NCI-H1930 (cell line): ENCODE measurements around the gene PRKAG3.
A peak's percentile ranks its signal among the peaks of the same experiment; 100 is the strongest.

ENCODE experiments used
- DNase-seq, 2 experiments: peaks; one replicate each; lab custom pipeline; 2025; lab: John Stamatoyannopoulos, UW

The PRKAG3 gene

DNA sequence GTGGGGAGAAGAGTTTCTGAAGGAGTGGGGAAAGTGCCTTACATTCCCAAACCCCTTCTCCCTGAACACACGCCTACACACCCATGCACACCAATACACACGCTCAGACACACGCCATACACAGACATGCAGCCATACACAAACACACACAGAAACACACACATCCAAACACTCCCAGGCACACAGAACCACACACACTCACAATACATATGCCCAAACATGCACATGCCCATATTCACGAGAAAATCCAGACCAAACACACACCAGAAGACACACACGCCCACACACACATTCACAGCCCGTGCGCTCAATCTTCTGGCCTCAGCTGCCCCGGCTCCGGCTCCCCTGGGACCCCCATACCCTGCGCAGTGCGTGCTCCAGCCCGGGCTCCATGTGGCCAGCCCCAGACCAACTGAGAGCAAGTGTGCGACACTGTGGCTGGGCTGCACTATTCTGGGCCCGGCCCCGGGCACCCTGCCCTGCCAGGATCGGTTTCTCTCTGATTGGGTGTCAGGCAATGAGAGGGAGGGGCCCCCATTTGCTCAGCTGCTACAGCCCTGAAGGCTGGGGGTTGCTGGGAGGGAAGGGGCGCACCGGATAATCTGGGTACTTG is at the start of gene PRKAG3:
Gene PRKAG3, minus strand, starts transcription at position 426 of the 613 bp plus-strand sequence.
- DNase-seq, result no peak

DNA sequence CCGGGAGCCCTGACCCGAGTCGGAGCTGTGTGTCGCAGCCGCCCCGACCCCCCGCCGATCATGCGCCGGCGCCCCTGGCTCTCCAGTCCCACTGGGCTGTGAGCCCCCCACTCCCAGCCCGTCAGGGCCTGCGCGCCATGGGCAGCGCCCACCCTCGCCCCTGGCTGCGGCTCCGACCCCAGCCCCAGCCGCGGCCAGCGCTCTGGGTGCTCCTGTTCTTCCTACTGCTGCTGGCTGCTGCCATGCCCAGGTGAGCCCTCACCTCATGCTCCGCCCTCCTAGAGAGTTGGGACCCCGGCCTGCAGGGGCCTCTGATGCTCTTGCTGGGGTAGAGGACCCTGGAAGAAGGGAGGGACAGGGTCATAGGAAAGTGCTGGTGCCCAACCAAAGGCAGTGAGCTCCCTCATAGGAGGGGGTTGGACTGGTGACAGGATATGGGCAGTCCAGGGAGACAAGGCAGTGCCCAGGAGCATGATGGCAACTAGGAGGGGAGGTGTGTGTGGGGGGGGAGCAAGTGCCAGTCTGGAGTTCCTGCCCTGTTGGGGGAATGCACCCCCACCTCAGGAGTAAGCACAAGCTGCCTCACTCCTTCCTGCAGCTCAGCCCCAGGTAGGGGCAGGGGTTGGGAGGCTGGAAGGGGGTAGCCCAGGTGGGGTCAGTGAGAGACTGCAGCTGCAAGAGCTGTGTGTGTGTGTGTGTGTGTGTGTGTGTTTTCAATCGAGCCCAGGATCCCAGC is 49.4 kb upstream of the PRKAG3 start:
- DNase-seq, result no peak

DNA sequence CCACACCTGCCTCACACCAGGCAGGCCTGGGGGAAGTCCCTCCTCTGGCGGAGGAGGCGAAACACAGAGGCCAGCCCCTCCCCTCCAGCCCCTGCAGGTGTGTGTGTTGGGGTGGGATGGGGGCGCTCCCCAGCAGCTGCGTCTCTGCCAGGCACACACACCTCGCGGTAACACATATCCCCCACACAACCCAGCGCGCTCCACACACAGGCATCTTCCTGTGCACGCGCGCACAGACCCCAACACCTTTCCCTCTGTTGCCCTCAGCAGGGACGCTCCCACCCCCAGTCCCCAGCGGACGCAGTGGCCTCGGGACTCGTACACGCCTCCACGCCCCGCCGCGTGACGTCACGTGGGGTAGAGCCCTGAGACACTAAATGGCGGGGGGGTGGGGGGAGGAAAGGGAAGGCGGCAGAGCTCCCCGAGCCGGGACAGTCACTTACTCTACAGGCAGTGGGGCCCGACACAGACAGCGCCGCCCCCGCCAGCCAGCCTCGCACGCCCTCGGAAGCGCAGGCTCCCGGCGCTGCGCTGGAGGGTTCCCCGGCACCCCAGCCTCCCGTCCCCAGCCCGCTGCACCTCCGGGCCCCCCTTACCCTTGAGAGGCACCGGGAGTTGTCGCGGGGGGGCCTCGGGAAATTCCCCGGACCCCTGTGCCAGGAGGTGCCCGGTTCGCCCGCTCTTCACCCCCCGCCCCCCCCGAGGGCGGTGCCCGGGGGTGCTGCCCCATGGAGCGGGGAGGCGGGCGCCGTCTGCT is 48.7 kb upstream of the PRKAG3 start, which contains the start of gene WNT10A:
Gene WNT10A, plus strand, starts transcription at position 751 of the 757 bp plus-strand sequence. CDS start 144 bp downstream, outside the sequence.
- no peak for DNase-seq

DNA sequence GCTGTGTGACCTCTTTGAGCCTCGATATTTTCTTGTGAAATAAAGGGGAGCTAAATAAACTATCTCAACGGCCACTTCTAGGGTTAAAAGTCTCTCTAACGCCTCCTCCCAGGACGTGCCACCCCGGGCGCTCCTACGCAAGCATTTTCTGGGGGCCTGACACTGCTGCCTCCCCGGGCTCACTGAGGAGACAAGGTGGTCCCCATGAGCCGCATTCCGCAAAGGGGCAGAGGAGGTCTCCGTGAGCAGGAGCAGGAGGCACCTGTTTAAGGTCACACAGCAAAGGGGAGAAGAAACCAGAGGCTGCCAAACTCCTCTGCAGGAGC is 48.1 kb upstream of the PRKAG3 start:
- no peak for DNase-seq

DNA sequence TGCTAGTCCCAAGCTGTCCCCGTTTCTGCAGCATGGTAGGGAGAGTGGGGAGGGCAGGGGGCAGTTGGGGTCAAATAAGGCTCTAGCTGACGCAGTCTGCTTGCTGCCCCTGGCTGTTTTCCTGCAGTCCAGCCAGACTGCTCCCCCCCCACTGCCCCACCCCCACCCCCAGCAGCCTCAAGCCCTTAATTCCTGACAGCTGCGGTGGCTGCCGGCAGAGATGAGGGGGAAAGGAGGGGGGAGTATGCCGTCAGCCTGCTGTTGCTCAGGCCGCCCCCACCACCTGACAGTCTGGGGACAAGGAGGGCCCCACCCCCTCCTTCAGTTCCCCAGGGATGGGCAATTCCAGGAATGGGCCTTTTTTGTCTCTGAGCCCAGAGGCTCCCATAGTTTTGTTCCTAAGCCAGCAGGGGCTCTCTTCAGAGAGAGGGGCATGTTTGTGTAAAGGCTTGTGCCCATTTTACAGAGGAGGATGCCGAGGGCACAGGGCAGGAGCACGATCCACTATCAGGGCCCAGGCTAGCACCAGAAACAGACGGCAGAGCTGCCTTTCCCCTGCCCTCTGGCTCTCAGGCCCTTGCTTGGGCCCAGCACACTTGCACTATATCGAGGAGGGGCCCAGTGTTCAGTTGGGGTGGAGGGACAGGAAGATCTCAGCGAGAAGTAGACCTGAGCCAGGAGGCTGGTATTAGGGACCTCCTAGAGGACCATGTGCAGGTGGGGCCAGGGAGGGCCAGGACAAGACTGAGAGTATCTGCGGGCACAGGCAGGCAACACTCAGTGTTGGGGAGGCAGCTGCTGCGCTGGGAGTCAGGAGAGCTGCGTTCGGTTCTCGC is 47.5 kb upstream of the PRKAG3 start:
- DNase-seq, result no peak

DNA sequence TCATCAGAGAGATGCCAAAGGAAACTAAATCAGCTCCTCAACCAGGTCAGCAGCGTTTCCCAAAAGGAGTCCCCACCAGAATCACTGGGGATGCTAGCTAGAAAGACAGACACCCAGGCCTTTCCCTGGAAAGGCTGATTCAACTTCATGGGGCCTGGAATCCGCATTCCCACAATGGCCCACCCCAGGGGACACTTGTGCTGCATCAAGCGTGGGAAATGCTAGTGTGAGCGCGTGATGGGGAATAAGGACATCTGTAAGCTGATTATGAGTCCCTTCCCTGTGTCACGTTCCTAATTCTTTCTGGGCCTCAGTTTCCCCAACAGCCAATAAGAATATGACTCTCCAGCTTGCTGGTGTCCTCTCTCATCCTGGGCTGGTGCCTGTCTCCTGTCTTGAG is 46.9 kb upstream of the PRKAG3 start:
- no peak for DNase-seq

DNA sequence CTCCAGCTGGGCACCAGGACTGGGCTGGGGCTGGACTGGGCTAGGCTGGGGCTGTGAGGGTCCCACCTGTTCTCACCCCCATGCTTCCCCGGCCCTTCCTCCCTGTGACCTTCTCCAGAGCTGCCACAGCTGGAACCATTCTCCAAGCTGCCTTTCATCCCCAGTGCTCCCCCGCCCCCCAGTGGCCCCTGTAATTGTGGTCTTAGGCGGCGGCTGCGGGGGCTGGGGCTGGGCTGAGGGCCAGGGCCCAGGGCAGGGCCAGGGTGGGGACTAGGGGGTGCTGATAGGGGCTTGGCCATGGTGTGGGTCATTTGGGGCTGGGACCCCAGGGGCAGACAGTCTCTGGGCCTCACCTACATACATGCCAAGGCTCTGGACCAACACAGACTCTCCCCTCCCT is 46.3 kb upstream of the PRKAG3 start:
- DNase-seq, result no peak

DNA sequence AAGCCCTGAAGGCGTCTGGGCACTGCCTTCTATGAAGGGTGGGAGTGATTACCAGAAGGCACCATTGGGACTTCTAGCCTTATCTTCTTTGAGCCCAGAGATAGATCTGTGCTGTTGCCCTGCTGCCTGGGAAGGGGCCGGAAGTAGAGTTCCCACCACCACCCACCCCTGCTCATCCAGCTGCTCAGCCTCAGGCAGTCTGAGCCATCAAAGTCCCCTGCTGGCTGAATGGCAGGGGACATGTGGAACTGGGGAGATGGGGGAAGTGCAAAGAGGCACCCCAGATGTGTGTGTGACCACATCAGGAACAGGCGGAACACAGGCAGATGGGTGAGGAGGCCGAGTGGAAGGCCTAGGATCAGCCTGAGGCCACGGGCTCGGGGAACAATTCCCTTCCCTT is 45.7 kb upstream of the PRKAG3 start:
- DNase-seq, result no peak

DNA sequence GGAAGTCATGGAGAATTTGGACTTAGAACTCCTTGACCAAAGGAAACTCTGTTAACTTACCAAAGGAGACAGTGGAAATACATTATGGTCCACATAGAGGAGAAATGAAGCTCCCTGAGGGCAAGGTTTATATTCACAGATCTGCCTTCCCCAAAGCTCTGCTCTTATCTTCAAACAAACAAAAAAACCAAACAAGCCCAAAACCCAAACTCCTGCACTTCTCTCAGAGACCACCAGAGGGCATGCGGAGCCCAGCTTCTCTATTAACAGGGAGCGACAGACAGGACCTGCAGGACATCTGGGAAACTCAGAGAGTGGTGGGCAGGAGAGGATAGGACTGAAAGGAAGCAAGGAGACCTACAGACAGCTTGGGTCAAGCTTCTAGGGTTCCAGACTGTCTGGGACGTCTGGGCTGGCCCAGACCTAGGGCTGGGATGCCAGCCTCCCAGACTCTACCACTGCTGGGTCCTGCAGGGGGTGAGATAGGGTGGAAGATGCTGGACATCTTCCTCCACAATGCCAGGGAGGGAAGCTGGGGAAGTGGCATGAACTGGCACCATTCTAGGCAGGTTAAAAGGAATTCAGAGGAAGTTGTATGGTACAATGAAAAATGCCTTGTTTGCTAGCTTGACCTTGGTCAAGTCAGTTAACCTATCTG is 45.1 kb upstream of the PRKAG3 start:
- DNase-seq, result peak; percentile 55 to 62

DNA sequence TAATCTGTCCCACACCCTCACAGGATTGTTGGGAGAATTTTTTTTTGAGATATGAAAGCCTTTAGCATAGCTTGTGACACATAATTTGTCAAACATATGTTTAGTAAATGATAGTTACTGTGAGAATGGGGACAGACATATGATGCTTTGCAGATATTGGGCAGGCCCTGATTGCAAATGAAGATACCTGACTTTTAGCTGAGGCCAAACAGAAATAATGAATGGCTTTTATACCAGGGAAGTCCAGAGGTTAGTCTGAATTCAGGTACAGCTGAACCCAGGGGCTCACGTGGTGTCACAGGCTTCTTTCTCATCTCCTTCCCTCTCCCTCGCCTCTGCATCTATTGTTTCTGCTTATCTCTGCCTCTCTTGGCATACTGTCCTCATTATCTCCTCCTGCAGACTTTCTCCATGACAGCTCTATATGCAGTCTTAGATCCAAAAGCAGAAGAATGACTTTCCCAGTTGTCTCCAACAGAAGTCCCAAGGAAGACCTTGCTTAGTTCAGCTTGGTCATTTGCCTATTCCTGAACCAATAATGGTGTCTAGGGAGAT is 44.2 kb upstream of the PRKAG3 start:
- DNase-seq, result no peak

DNA sequence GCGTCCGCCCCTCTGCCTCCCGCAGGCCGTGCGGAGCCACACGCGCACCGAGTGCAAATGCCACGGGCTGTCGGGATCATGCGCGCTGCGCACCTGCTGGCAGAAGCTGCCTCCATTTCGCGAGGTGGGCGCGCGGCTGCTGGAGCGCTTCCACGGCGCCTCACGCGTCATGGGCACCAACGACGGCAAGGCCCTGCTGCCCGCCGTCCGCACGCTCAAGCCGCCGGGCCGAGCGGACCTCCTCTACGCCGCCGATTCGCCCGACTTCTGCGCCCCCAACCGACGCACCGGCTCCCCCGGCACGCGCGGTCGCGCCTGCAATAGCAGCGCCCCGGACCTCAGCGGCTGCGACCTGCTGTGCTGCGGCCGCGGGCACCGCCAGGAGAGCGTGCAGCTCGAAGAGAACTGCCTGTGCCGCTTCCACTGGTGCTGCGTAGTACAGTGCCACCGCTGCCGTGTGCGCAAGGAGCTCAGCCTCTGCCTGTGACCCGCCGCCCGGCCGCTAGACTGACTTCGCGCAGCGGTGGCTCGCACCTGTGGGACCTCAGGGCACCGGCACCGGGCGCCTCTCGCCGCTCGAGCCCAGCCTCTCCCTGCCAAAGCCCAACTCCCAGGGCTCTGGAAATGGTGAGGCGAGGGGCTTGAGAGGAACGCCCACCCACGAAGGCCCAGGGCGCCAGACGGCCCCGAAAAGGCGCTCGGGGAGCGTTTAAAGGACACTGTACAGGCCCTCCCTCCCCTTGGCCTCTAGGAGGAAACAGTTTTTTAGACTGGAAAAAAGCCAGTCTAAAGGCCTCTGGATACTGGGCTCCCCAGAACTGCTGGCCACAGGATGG is 42.0 kb upstream of the PRKAG3 start:
- DNase-seq, result peak in 1 of 2 experiments; percentile 21

DNA sequence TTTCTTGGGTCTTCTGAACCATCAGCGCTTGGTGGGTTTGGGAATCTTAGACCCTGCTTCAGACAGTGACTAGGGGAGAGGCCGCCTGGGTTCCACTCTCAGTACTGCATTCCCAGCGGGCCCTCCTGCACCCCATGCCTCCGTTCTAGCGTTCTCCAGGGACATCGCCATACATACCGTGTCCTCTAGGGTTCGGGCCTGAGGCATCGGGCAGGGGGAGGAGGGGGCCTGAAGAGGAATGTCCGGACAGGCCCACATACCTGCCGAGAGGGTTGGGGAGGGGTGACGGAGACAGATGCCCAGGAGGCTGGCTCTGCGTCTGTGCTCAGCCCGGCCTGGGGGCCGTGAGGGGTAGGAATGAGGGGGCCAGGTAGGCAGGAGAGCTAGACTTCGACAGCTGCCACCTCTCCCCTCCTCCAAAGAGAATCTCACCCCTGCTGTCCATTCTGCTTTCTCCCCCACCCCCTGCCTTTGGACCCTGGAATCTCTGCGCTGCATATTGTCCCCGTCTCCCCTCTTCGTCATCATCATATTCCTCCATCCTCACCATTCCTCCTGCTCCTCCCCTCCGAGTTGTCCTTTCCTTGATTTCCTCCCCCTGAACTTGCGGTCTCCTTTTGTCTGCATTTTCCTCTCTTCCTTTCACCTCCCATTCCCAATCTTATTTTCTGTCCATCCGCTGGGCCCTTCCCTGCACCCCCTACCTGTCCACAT is 41.2 kb upstream of the PRKAG3 start:
- no peak for DNase-seq

DNA sequence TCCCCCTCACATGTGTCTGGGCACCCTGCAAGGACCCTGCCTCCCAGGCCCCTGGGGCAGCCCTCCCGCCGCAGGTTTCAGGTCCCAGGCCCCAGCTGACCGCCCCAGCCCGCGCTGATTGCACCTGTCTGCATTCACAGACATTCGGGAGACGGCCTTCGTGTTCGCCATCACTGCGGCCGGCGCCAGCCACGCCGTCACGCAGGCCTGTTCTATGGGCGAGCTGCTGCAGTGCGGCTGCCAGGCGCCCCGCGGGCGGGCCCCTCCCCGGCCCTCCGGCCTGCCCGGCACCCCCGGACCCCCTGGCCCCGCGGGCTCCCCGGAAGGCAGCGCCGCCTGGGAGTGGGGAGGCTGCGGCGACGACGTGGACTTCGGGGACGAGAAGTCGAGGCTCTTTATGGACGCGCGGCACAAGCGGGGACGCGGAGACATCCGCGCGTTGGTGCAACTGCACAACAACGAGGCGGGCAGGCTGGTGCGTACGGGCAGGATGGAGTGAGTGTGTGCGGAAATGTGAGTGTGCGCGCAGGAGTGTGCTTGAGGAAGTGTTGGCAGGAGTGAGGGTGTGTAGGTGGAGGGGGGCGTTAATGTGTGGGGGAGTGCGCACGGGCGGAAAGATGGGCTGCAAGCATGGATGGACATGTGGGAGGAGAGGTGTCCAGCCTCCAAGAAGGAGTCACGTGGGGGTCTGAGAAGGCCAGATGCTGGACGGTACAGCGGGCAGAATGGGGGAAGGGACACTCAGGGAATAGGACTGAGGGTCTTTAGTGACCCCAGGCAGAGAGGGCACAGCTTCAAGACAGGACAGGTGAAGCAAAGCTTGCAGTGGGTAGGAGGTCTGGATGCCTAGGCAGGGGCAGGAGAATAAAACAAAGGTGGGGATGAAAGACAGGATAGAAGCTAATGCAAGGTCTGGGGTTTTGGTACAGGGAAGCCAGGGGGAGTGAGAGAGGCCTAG is 40.0 kb upstream of the PRKAG3 start:
- DNase-seq, result no peak

DNA sequence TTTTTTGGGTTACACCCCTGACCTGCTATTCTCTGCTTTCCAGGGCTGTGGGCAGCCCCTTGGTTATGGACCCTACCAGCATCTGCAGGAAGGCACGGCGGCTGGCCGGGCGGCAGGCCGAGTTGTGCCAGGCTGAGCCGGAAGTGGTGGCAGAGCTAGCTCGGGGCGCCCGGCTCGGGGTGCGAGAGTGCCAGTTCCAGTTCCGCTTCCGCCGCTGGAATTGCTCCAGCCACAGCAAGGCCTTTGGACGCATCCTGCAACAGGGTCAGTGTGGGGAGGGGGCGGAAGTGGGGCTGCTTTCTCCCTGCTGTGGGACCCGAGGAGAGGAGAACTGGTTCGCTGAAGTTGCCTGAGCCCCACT is 39.4 kb upstream of the PRKAG3 start:
- no peak for DNase-seq

DNA sequence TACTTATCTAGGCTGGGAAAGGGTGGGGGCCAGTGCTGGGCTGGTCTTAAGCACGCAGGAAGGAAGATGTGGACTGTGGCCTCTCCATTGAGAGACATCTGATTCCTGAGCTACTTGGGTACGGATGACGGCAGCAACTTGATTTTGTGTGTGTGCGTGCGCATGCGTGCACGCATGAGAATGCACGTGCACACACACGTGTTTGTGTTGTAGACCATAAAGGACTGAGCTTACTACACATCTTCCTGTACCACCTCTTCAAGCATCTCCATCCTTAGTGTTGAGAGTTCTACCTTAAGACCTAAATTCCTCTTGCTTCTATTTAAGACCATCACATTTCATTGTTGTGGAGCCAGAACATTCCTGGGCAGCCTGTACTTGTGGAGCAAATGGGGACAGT is 37.5 kb upstream of the PRKAG3 start:
- DNase-seq, result no peak

DNA sequence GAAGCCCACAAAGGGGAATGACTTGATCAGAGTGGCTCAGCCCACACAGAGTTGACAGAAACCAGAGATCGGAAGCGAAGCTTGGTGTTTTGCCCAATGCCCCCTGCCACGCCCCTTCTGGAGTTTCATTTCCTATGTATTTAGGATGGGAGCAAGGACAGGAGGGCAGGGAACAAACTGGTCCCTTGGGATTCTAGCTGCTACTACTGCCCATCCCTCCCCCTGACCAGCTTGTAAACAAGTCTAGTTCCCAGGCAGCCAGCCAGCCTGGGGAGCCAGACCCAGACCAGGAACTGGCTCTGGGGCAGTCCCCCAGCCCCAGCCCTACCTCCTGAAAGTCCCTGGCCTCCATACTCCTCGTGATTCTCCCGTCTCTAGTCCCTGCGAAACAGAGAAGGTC is 36.3 kb upstream of the PRKAG3 start:
- no peak for DNase-seq

DNA sequence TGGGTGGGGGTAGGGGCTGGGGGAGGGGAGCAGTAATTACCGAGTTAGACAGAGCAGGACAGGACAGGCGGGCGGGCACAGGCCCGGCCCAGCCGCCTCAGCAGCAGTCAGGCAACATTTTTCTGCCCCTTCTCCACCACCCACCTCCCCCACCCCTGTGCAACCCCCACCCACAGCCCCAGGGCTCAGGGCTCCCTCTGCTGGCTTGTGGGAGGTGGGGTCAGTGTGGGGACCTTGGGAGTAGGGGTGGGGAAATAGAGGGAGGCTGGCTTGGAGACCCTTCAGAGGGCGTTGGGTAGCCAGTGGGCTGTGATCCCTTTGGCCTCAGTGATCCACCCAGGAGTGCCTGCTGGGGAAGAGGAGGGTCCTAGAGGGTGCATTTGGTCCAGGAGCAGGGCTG is 34.4 kb upstream of the PRKAG3 start:
- no peak for DNase-seq

DNA sequence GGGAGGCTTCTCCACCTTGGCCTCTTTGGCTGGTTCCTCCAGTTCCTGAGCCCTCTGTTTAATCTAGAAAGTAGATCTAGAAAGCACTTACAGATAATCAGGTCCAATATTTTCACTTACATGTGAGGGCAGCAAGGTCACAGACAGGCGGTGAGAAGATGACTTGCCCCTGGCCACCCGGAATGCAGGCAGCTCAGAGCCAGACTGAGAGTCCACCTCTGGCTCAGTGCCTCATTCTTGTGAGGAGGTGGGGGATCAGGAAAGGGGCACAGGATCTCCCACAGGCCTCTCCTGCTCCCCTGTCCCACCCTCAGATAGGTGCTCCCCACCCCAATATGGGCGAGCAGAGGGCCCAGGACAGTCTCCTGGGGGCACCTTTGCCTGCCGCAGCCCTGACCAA is 33.8 kb upstream of the PRKAG3 start:
- no peak for DNase-seq

DNA sequence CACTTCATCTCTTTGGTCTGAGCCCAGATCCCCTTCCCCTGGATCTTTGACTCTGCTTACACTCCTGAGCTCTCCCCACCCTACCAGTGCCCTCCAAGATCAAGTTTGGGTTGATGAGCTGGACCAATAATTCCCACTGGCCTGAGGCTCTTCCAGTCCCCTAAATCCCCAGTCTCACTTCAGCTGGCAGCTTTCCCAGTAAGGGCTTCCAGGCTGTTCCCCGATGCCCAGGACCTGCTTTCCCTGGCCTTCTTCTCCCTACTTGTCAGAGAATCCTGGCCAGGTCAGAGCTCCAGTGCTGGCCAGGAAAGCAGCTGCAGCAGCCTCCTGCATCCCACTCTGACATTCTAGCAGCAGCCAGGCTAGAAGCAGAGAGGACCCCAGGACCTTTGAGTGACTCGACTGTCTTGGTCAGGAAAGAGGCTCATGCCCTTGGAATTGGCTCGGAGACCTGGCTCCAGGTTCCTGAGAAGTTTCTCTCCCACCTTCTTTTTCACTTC is 31.5 kb upstream of the PRKAG3 start:
- DNase-seq, result no peak
